Caco-2 (cell line): ENCODE data around the gene RMDN3. TPM values are rescaled to one million over a fixed set of nuclear protein-coding genes. Genes with fewer than 3 reads are reported as not detected.

ENCODE experiments used
- BruUV-seq: library from RNA; stranded (reverse); fragments of 400-500 nt; replicated peaks from 2 replicates; lab custom pipeline; 2021; lab: Mats Ljungman, UMichigan
- CTCF ChIA-PET: fragments of 300-600 bp; sonication (Branson Sonifier 250); formaldehyde crosslinking; loops from one replicate; lab custom pipeline; 2022; ENCODE audit warnings: antibody characterized with exemption; lab: Charles Lee
- POLR2A ChIA-PET: fragments of 300-600 bp; sonication (Branson Sonifier 250); formaldehyde crosslinking; loops from one replicate; lab custom pipeline; 2022; ENCODE audit warnings: antibody characterized with exemption; lab: Charles Lee
- DNase-seq, 2 experiments: peaks; one replicate each; pipeline versions ENCODE4 v3.0.0 to v3.0.0-alpha.2; 2020 to 2022
- H3K27me3 ChIP-seq: replicated peaks from 2 replicates; pipeline ENCODE4 v1.6.0; 2011; ENCODE audit warnings: low read length; ENCODE audit not compliant: control insufficient read depth, insufficient read depth
- H3K36me3 ChIP-seq: 2 replicates; pipeline ENCODE4 v1.5.1; 2011; ENCODE audit warnings: low read length; ENCODE audit not compliant: control insufficient read depth, insufficient read depth
- H3K4me1 ChIP-seq: fragments of 250-450 bp; sonication (Bioruptor Pico); 2 replicates; pipeline ENCODE4 v1.5.1; 2020; ENCODE audit warnings: mild to moderate bottlenecking
- H3K4me3 ChIP-seq: 2 replicates; pipeline ENCODE4 v1.5.1; 2011; ENCODE audit warnings: low read depth, mild to moderate bottlenecking, control low read depth, low read length
- H3K9me3 ChIP-seq: fragments of 250-450 bp; sonication (Bioruptor Pico); 2 replicates; pipeline ENCODE4 v1.5.1; 2020; ENCODE audit warnings: mild to moderate bottlenecking, moderate library complexity
- H3K27ac Mint-ChIP-seq: one replicate; pipeline ENCODE4 v1.8.0; 2022; ENCODE audit warnings: mixed read lengths; ENCODE audit not compliant: unreplicated experiment
- H3K27me3 Mint-ChIP-seq: one replicate; pipeline ENCODE4 v1.8.0; 2022; ENCODE audit warnings: mixed read lengths; ENCODE audit not compliant: insufficient read depth, unreplicated experiment
- H3K36me3 Mint-ChIP-seq: one replicate; pipeline ENCODE4 v1.8.0; 2022; ENCODE audit warnings: mild to moderate bottlenecking, mixed read lengths; ENCODE audit not compliant: insufficient read depth, unreplicated experiment
- H3K4me1 Mint-ChIP-seq: one replicate; pipeline ENCODE4 v1.8.0; 2022; ENCODE audit warnings: low read depth, mixed read lengths; ENCODE audit not compliant: unreplicated experiment
- H3K4me3 Mint-ChIP-seq: one replicate; pipeline ENCODE4 v1.8.0; 2022; ENCODE audit warnings: mild to moderate bottlenecking, moderate library complexity, mixed read lengths; ENCODE audit not compliant: unreplicated experiment
- H3K9me3 Mint-ChIP-seq: one replicate; pipeline ENCODE4 v1.8.0; 2022; ENCODE audit warnings: mixed read lengths; ENCODE audit not compliant: unreplicated experiment
- intact Hi-C: fragments of 100-400 bp; cut with micrococcal nuclease; formaldehyde crosslinking; loops from one replicate; pipeline ENCODE4 v1.10.0; 2022; ENCODE audit not compliant: unreplicated experiment
- total RNA-seq: library from RNA; stranded (reverse); gene quantifications from 2 replicates; pipeline ENCODE4 v1.2.3, GENCODE V29; 2022
- TF ChIP-seq, protein P1 (sequence below), 2 experiments: fragments of 200-600 bp in 1 of 2; IDR thresholded peaks; 1 replicate in 1 of 2; 2 replicates in 1 of 2; pipeline versions ENCODE4 v1.5.1 to v1.8.0; 2011 to 2022; ENCODE audit warnings: antibody characterized with exemption in 1 of 2, control low read depth in 1 of 2, inconsistent platforms in 1 of 2, low read depth in 1 of 2, low read length in 1 of 2, mild to moderate bottlenecking in 1 of 2, moderate library complexity in 1 of 2; ENCODE audit not compliant: insufficient read depth in 1 of 2, severe bottlenecking in 1 of 2, unreplicated experiment in 1 of 2

Gene RMDN3
- total RNA-seq, 1 experiment from 2014 or later, result 48.0 TPM

DNA sequence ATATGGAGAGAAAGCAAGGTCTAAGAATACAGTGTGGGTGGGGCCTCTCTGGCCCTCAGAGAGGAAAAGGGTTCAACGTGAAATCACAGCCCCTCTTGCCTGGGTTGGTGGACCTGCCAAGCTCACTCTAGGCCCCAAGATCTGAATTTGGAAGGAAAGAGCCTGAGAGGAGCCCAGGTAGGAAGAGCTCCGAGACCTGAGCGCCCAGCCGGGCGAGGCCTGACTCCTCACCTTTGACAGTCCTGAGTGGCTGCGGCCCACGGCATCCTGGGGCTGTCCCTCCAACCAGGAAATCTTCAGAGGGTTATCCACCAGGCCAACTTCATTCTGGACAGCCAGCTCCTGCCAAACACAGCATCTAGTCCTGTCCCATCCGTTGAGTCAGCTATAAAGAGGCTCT, 18.4 kb upstream of the RMDN3 start:
- Mint-ChIP-seq H3K4me1 (no peaks in the 10 kb centered on the region), H3K4me3 (no peak overlapping the region), H3K27ac (no peak overlapping the region), H3K9me3 (no peaks in the 10 kb centered on the region), H3K36me3 (peaks cover 39% of the 10 kb centered on the region), H3K27me3 (no peaks in the 10 kb centered on the region)
- H3K4me1 ChIP-seq, result no peaks in the 10 kb centered on the region
- no peak overlapping the region for H3K4me3 ChIP-seq
- H3K9me3 ChIP-seq, result no peaks in the 10 kb centered on the region
- TF ChIP-seq, protein P1, sequence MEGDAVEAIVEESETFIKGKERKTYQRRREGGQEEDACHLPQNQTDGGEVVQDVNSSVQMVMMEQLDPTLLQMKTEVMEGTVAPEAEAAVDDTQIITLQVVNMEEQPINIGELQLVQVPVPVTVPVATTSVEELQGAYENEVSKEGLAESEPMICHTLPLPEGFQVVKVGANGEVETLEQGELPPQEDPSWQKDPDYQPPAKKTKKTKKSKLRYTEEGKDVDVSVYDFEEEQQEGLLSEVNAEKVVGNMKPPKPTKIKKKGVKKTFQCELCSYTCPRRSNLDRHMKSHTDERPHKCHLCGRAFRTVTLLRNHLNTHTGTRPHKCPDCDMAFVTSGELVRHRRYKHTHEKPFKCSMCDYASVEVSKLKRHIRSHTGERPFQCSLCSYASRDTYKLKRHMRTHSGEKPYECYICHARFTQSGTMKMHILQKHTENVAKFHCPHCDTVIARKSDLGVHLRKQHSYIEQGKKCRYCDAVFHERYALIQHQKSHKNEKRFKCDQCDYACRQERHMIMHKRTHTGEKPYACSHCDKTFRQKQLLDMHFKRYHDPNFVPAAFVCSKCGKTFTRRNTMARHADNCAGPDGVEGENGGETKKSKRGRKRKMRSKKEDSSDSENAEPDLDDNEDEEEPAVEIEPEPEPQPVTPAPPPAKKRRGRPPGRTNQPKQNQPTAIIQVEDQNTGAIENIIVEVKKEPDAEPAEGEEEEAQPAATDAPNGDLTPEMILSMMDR (IDR thresholded peaks at IDR 0.05; ENCODE audit: insufficient read depth in 1 of 2, low read depth in 1 of 2, low read length in 1 of 2, severe bottlenecking in 1 of 2, unreplicated experiment in 1 of 2), result no peak
- CTCF ChIA-PET, result interaction anchor here (1.9 kb wide), 1 partner anchor 9 kb away, joined by 5 read pairs; no protein-coding TSS in a partner anchor
- no peaks in the 10 kb centered on the region for H3K27me3 ChIP-seq
- POLR2A ChIA-PET, result no interaction called here
- no TSS peak for BruUV-seq
- no peak for DNase-seq
- intact Hi-C loops, result no loop called here
- H3K36me3 ChIP-seq, result peaks cover 1% of the 10 kb centered on the region; the same call in 1 of the 2 replicates

DNA sequence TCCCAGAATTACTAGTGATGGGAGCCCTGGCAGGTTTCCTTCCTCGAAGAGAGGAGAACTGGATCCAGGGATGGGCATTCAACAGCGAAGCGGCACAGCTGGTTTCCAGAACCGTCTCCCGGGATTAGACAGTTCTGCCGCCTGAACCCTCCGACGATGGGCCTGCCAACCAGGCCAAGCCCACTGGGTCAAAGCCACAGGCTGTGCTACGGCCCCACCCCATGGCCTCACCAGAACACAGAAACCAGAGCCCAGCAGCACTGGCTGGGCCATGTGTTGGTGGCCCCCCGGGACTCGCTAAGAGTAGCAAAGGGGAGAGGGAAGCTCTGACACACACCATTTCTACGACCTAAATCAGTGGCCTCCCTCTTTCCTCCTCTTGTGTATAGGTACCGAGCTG, 17.0 kb upstream of the RMDN3 start:
- Mint-ChIP-seq H3K27ac (no peak overlapping the region), H3K9me3 (no peaks in the 10 kb centered on the region), H3K36me3 (peaks cover 45% of the 10 kb centered on the region), H3K4me1 (no peaks in the 10 kb centered on the region), H3K4me3 (no peak overlapping the region), H3K27me3 (no peaks in the 10 kb centered on the region)
- intact Hi-C loops, result no loop called here
- no TSS peak for BruUV-seq
- H3K36me3 ChIP-seq, result peaks cover 1% of the 10 kb centered on the region; the same call in 1 of the 2 replicates
- TF ChIP-seq, protein P1 (IDR thresholded peaks at IDR 0.05; ENCODE audit: insufficient read depth in 1 of 2, low read depth in 1 of 2, low read length in 1 of 2, severe bottlenecking in 1 of 2, unreplicated experiment in 1 of 2), result no peak
- H3K27me3 ChIP-seq, result no peaks in the 10 kb centered on the region
- H3K9me3 ChIP-seq, result no peaks in the 10 kb centered on the region
- CTCF ChIA-PET, result no interaction called here
- no peaks in the 10 kb centered on the region for H3K4me1 ChIP-seq
- no peak overlapping the region for H3K4me3 ChIP-seq
- DNase-seq, result no peak
- POLR2A ChIA-PET, result no interaction called here

DNA sequence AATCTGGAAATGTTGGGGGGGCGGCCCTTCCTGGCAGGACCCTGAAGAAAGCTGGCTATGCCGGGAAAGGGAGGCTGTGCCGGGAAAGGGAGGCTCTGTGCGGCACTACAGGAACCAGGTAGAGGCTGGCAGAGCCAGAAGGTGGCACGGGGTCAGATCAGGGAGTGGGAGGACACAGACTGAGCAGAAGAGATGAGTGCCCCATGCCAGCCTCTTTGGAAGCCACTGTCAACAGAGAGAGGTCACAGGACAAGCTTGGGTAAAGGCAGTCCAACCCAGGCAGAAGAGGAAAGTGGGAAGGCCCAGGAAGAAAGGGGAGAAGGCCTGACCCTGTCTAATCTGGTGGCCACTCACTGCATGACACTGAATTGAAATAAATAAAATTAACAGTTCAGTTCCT, 16.2 kb upstream of the RMDN3 start:
- no peaks in the 10 kb centered on the region for H3K9me3 Mint-ChIP-seq
- Histone ChIP-seq H3K4me3 (no peak overlapping the region), H3K4me1 (no peaks in the 10 kb centered on the region), H3K27me3 (no peaks in the 10 kb centered on the region), H3K36me3 (peaks cover 1% of the 10 kb centered on the region; the same call in 1 of the 2 replicates), H3K9me3 (no peaks in the 10 kb centered on the region)
- H3K4me1 Mint-ChIP-seq, result no peaks in the 10 kb centered on the region
- ChIA-PET CTCF (interaction anchor here (1.4 kb wide), 1 partner anchor 14 kb away, joined by 3 read pairs; no protein-coding TSS in a partner anchor), POLR2A (no interaction called here)
- no peak for DNase-seq
- BruUV-seq, result no TSS peak
- TF ChIP-seq, protein P1 (IDR thresholded peaks at IDR 0.05; ENCODE audit: insufficient read depth in 1 of 2, low read depth in 1 of 2, low read length in 1 of 2, severe bottlenecking in 1 of 2, unreplicated experiment in 1 of 2), result no peak
- H3K36me3 Mint-ChIP-seq, result peaks cover 37% of the 10 kb centered on the region
- H3K27me3 Mint-ChIP-seq, result no peaks in the 10 kb centered on the region
- intact Hi-C loops, result no loop called here
- H3K27ac Mint-ChIP-seq, result peak overlapping the region; percentile 59
- H3K4me3 Mint-ChIP-seq, result no peak overlapping the region
